GM19193 (cell line): ENCODE measurements around the gene HTR2B.

Experiments
- POLR2A ChIP-seq: IDR thresholded peaks from 4 replicates; pipeline ENCODE4 v1.6.1; 2011; ENCODE audit not compliant: insufficient read depth, insufficient read length; ENCODE audit errors: extremely low read depth

HTR2B gene

GRCh38 chr2:231124838-231125568 lies at the start of gene HTR2B:
HTR2B (minus strand) TSS chr2:231125042; CDS start chr2:231123764, 1,278 bp downstream.
- TF ChIP-seq POLR2A = no peak

DNA sequence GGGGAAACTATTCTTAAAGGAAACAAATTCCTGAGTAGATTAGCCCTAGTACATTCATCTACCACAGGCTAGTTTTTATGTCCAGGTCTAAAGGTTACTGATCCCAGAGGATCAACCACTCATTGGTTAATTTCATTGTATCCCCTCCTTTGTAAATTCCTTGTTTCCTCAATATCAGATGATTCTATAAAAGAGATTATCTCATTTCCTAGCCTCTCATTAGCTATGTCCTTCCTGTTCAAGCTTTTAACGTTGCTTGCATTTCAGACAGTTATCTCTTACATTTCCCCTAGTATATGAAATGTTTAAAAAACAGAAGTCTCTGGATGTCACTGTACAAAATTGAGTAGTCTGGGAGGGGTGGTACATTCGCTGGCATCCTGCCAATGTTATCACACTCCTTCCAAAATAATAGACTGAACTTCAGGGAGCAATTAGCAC lies 49.4 kb upstream of the HTR2B start:
- TF ChIP-seq POLR2A = no peak

DNA sequence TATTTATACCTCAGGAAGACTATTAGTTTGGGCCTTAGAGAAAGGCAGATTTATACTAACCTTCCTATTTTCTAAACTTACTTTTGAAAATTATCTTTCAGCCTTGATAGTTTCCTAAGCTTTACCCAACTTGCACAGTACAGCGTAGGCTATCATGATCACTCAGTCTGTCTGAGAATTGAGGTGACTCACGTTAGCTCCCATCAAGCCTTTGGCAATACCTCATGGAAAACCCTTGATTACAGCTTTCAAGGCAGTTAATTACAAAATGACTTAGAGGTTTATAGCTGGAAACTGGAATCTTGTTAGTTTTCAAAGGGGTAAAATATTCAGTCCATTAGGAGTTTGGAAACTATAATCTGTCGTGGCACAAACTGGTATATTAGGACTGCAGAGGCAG lies 47.2 kb upstream of the HTR2B start:
- no peak for TF ChIP-seq POLR2A

GRCh38 chr2:231170055-231170454 lies 45.2 kb upstream of the HTR2B start:
- no peak for TF ChIP-seq POLR2A

GRCh38 chr2:231169488-231169887 lies 44.6 kb upstream of the HTR2B start:
- TF ChIP-seq POLR2A = no peak

GRCh38 chr2:231168460-231169139 lies 43.8 kb upstream of the HTR2B start:
- TF ChIP-seq POLR2A = no peak

DNA sequence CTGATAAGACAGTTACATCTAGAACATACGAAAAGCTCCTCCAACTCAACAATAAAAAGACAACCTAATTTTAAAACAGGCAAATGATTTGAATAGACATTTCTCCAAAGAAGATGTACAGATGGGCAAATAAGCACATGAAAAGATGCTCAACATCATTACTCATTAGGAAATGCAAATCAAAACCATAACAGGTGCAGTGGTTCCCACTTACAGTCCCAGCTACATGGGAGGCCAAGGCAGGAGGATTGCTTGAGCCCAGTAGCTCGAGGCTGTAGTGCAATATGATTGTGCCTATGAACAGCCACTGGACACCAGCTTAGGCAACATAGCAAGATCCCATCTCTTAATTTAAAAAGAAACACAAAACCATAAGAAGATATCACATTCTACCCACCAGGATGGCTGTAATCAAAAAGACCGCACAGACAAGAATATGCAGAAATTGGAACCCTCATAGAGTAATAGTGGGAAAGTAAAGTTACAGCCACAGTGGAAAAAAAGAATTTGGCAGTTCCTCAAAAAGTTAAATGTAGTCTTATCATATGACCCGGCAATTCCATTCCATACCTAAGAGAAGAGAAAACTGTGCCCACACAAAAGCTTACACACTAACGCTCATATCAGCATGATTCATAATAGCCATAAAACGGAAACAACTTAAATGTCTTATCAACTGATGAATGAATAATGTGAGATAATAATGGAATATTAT lies 43.1 kb upstream of the HTR2B start:
- no peak for TF ChIP-seq POLR2A

DNA sequence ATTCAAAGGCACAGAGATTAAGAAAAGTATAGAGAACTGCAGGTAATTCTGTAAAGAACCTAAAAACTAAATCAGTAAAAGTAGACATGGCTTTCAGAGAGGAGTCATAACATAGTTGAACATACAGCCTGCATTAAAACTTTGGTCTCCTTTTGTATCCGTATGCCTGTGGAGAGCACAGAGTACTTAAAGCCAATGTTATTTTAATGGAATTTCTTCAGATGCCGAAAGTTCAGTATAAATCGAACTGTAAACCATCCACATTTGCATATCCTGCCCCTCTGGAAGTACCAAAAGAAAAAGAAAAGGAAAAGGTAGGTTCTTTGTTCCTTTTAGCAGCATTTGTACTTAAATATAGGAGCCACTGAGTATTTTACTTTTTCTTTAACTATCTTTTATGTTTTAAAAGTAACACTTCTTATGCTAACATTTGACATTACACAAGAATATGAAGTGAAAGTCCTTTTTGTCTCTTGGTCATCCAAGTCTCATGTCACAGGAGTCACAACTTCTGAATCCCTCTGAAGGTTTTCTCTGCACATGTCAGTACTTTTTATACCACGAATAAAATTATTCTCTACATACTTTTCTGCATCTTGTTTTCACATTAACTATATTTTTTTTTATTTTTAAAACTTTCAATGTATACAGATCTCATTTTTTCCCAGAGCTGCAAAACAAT lies 38.7 kb upstream of the HTR2B start:
- TF ChIP-seq POLR2A = no peak

GRCh38 chr2:231163011-231163410 lies 38.2 kb upstream of the HTR2B start:
- no peak for TF ChIP-seq POLR2A

DNA sequence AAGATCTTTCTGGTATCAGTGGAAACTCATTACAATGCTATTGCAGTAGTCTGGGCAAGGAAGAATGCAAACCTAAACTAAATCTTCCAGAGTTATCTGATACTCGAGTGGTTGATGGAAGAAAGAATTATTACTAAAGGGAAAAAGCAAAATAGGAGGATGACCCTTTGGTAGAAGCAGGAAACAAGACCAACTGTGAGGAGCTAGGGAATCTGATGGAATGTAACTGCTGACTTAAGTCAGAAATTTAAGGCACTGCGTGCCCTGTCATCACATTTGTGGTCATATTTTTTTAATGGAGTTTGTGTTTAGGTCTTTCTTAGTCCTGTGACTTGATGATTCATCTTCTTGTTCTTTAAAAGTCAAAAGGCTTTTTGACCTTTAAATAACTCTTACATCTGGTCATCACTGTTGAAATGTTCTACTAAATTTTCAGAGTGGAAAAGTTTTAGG lies 37.1 kb upstream of the HTR2B start:
- no peak for TF ChIP-seq POLR2A

DNA sequence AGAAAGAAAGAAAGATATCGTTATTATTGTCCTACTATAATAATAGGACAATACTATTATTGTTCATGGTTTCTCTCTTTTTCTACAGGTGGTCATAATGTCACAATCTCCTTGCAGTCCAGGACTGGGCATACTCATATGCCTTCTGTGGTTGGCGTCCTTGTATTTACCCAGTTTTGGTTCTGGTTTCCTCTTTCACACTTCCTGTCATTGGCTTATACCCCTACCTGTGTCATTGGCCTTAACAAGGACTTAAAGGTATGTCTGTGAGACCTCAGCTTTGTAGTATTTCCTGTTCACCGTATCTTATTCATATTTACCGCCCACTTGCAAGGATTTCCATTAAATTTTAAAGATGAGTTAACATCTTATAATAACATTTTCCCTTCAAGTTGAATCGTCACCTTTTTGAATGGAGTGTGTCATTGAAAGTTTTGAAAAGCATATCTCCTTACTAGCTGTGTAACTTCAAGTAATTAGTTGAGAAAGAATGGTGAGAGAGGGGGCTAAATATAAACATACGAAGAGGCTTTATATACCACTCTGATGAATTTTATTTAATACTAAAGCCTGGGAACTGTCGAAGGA lies 36.5 kb upstream of the HTR2B start:
- no peak for TF ChIP-seq POLR2A

DNA sequence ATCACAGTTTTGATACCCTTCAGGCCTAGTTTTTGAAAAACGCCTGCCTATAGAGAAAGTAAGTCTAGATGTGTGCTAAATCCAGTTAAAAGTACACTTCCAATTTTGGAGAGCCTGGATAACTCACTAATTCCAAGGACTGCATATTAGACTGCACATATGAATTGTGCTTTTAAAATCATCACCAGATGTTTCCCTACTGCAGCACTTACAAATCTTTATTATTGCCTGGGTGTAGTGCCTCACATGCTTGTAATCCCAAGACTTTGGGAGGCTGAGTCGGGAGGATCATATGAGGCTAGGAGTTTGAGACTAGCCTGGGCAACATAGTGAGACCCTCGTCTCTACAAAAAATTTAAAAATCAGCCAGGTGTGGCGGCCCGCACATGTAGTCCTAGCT lies 35.9 kb upstream of the HTR2B start:
- no peak for TF ChIP-seq POLR2A

GRCh38 chr2:231159306-231159705 lies 34.5 kb upstream of the HTR2B start:
- no peak for TF ChIP-seq POLR2A

GRCh38 chr2:231152800-231153557 lies 28.1 kb upstream of the HTR2B start:
- no peak for TF ChIP-seq POLR2A
